ENCODE measurements around the gene RIMS4.

DNA sequence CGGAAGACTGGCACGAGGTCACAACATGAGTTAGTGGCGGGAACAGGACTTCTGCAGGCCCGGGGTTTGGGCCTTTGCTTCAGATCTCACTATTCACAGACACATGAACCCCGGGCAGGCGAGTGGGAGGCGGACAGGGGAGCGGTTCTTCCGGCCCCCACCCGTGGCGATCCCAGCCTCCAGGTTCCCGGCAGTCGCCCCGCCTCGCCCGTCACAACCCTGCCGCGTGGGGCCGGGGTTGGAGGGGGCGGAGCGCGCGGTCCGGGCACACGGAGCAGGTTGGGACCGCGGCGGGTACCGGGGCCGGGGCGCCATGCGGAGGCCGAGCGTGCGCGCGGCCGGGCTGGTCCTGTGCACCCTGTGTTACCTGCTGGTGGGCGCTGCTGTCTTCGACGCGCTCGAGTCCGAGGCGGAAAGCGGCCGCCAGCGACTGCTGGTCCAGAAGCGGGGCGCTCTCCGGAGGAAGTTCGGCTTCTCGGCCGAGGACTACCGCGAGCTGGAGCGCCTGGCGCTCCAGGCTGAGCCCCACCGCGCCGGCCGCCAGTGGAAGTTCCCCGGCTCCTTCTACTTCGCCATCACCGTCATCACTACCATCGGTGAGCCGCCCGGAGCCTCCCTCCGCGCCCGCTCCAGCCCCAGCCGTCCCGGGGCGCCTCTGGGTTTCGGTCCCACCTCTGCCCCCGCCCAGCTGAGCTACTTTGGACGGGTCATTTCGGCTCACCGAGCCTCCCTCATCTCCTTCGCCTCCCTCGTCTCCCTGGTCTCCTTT, 64.6 kb downstream of the RIMS4 start, which contains the start of gene KCNK15:
- TF ChIP-seq, protein P1, sequence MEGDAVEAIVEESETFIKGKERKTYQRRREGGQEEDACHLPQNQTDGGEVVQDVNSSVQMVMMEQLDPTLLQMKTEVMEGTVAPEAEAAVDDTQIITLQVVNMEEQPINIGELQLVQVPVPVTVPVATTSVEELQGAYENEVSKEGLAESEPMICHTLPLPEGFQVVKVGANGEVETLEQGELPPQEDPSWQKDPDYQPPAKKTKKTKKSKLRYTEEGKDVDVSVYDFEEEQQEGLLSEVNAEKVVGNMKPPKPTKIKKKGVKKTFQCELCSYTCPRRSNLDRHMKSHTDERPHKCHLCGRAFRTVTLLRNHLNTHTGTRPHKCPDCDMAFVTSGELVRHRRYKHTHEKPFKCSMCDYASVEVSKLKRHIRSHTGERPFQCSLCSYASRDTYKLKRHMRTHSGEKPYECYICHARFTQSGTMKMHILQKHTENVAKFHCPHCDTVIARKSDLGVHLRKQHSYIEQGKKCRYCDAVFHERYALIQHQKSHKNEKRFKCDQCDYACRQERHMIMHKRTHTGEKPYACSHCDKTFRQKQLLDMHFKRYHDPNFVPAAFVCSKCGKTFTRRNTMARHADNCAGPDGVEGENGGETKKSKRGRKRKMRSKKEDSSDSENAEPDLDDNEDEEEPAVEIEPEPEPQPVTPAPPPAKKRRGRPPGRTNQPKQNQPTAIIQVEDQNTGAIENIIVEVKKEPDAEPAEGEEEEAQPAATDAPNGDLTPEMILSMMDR (IDR thresholded peaks at IDR 0.05): no peak
- TF ChIP-seq POLR2AphosphoS5 (IDR thresholded peaks at IDR 0.05) (peak in 1 of 3 donors; percentile 46), POLR2A (IDR thresholded peaks at IDR 0.05) (no peak)
